ENCODE data around the gene CTNNBIP1.
"Not testable (repeated sequence)": the region's sequence is repeated elsewhere in the genome, so short reads cannot be mapped to it uniquely, and the experiment has no call there.

Gene CTNNBIP1

DNA sequence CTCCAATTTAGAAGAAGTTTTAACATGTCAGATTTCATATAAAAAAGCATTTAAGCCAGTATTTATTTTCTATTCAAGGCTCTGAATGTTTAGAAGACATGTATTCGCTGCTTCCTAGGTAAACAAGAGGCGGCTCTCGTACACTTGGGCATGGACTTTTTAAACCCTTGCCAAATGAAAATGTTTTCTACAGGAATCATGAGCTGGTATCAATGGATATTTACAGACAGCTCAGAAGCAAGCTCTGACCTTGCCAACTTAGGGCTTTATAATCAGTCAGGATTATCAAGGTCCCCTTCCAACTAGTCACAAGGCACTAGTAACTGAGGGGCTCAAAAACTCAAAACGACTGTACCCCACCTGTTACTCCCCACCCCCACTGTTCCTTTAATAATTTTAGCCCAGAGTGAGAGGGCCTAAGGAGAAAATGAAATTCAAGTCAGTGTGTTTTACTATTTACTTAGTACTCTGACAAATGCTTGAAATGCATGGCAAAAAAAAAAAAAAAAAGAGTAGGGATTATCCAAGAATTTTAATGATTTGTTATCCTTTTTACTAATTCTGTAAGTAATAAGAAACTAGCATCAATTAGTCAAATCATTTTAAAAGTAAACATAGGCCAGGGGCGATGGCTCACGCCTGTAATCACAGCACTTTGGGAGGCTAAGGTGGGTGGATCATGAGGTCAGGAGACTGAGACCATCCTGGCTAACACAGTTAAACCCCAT is 98.7 kb downstream of the CTNNBIP1 start:
- Histone ChIP-seq H3K36me3 (ENCODE audit: control insufficient read depth, insufficient read depth, low read length) (no peaks in the 10 kb centered on the region), H3K27ac (ENCODE audit: insufficient read depth, low read length, poor library complexity, severe bottlenecking) (no peak overlapping the region), H3K4me1 (ENCODE audit: control insufficient read depth, insufficient read depth, low read length, poor library complexity, severe bottlenecking) (no peaks in the 10 kb centered on the region), H3K9me3 (ENCODE audit: control insufficient read depth, low read length) (no peaks in the 10 kb centered on the region), H3K27me3 (replicated peaks; ENCODE audit: control insufficient read depth, insufficient read depth, low read length, poor library complexity, severe bottlenecking) (no peaks in the 10 kb centered on the region), H3K4me3 (ENCODE audit: insufficient read depth, low read depth, low read length, poor library complexity, severe bottlenecking) (no peak overlapping the region)
- DNase-seq = no peak

- Histone ChIP-seq H3K36me3 (ENCODE audit: control insufficient read depth, insufficient read depth, low read length) (no peaks in the 10 kb centered on the region), H3K4me1 (ENCODE audit: control insufficient read depth, insufficient read depth, low read length, poor library complexity, severe bottlenecking) (peaks cover 4% of the 10 kb centered on the region), H3K9me3 (ENCODE audit: control insufficient read depth, low read length) (no peaks in the 10 kb centered on the region), H3K27ac (ENCODE audit: insufficient read depth, low read length, poor library complexity, severe bottlenecking) (no peak overlapping the region), H3K4me3 (ENCODE audit: insufficient read depth, low read depth, low read length, poor library complexity, severe bottlenecking) (no peak overlapping the region), H3K27me3 (replicated peaks; ENCODE audit: control insufficient read depth, insufficient read depth, low read length, poor library complexity, severe bottlenecking) (no peaks in the 10 kb centered on the region)
- DNase-seq = no peak
Measured at GRCh38 chr1:9809100-9809510, 101.0 kb downstream of the CTNNBIP1 start.

GRCh38 chr1:9808459-9808858 is 101.6 kb downstream of the CTNNBIP1 start:
- no peak overlapping the region for H3K27ac ChIP-seq (ENCODE audit: insufficient read depth, low read length, poor library complexity, severe bottlenecking)
- no peaks in the 10 kb centered on the region for H3K9me3 ChIP-seq (ENCODE audit: control insufficient read depth, low read length)
- DNase-seq = no peak
- H3K27me3 ChIP-seq (replicated peaks; ENCODE audit: control insufficient read depth, insufficient read depth, low read length, poor library complexity, severe bottlenecking) = no peaks in the 10 kb centered on the region
- peaks cover 4% of the 10 kb centered on the region for H3K4me1 ChIP-seq (ENCODE audit: control insufficient read depth, insufficient read depth, low read length, poor library complexity, severe bottlenecking)
- H3K36me3 ChIP-seq (ENCODE audit: control insufficient read depth, insufficient read depth, low read length) = no peaks in the 10 kb centered on the region
- no peak overlapping the region for H3K4me3 ChIP-seq (ENCODE audit: insufficient read depth, low read depth, low read length, poor library complexity, severe bottlenecking)

- no peaks in the 10 kb centered on the region for H3K27me3 ChIP-seq (replicated peaks; ENCODE audit: control insufficient read depth, insufficient read depth, low read length, poor library complexity, severe bottlenecking)
- DNase-seq = no peak
- no peak overlapping the region for H3K27ac ChIP-seq (ENCODE audit: insufficient read depth, low read length, poor library complexity, severe bottlenecking)
- H3K4me3 ChIP-seq (ENCODE audit: insufficient read depth, low read depth, low read length, poor library complexity, severe bottlenecking) = no peak overlapping the region
- no peaks in the 10 kb centered on the region for H3K36me3 ChIP-seq (ENCODE audit: control insufficient read depth, insufficient read depth, low read length)
- H3K9me3 ChIP-seq (ENCODE audit: control insufficient read depth, low read length) = no peaks in the 10 kb centered on the region
- H3K4me1 ChIP-seq (ENCODE audit: control insufficient read depth, insufficient read depth, low read length, poor library complexity, severe bottlenecking) = peaks cover 4% of the 10 kb centered on the region
Measured at GRCh38 chr1:9807541-9807940, 102.5 kb downstream of the CTNNBIP1 start.

GRCh38 chr1:9805972-9806371 is 104.1 kb downstream of the CTNNBIP1 start:
- not testable (repeated sequence) for H3K36me3 ChIP-seq (ENCODE audit: control insufficient read depth, insufficient read depth, low read length); H3K4me3 ChIP-seq (ENCODE audit: insufficient read depth, low read depth, low read length, poor library complexity, severe bottlenecking); DNase-seq; H3K27me3 ChIP-seq (replicated peaks; ENCODE audit: control insufficient read depth, insufficient read depth, low read length, poor library complexity, severe bottlenecking); H3K27ac ChIP-seq (ENCODE audit: insufficient read depth, low read length, poor library complexity, severe bottlenecking); H3K9me3 ChIP-seq (ENCODE audit: control insufficient read depth, low read length); H3K4me1 ChIP-seq (ENCODE audit: control insufficient read depth, insufficient read depth, low read length, poor library complexity, severe bottlenecking)

DNA sequence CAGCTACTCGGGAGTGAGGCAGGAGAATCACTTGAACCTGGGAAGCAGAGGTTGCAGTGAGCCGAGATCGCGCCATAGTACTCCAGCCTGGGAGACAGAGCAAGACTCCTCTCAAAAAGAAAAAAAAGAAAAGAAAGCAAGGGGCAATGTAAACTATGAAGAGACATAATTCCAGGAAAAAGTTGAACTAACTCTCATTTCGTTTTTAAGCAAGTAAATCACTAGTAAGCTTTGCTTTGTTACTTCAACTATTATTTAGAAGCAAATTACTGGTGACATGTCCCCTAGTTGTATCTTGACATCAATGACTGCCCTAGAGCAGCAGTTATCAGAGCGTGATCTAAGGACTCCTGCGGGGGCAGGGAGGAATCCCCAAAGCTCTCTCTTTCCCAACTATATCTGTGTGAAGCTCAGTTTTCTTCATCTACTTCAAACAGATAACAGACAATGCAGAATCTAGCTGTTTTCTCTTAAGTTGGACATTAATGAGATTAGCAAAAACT is 105.0 kb downstream of the CTNNBIP1 start:
- H3K4me3 ChIP-seq (ENCODE audit: insufficient read depth, low read depth, low read length, poor library complexity, severe bottlenecking) = no peak overlapping the region
- no peak for DNase-seq
- no peaks in the 10 kb centered on the region for H3K9me3 ChIP-seq (ENCODE audit: control insufficient read depth, low read length)
- no peaks in the 10 kb centered on the region for H3K27me3 ChIP-seq (replicated peaks; ENCODE audit: control insufficient read depth, insufficient read depth, low read length, poor library complexity, severe bottlenecking)
- no peaks in the 10 kb centered on the region for H3K36me3 ChIP-seq (ENCODE audit: control insufficient read depth, insufficient read depth, low read length)
- H3K27ac ChIP-seq (ENCODE audit: insufficient read depth, low read length, poor library complexity, severe bottlenecking) = no peak overlapping the region
- peaks cover 4% of the 10 kb centered on the region for H3K4me1 ChIP-seq (ENCODE audit: control insufficient read depth, insufficient read depth, low read length, poor library complexity, severe bottlenecking)

DNA sequence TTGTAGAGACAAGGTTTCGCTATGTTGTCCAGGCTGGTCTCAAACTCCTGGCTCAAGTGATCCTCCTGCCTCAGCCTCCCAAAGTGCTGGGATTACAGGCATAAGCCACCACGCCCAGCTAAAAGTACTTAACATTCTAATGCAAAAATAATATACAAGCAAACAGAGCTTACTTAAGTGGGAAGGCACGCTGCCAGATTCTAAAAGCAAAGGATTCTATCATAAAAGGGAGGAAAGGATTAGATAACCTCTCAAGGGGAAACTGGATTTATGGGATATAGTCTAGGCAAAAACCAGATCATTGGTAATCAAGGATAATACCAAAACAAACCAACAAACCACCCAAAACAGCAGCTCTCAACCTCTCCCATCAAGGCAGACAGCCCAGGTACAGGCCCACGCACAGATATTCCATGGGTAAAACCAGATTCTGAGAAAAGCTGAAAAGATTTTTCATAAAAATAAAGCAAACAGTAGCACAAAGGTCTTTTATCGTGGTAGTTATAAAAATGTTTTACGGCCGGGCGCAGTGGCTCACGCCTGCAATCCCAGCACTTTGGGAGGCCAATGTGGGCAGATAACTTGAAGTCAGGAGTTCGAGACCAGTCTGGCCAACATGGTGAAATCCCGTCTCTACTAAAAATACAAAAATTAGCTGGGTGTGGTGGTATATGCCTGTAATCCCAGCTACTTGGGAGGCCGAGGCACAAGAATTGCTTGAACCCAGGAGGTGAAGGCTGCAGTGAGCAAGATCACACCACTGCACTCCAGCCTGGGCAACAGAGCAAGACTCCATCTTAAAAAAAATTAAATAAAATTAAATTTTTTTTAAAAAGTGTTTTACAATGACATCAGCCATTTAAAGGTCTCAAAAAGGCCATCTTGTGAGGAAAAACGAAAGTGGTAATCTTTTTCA is 106.8 kb downstream of the CTNNBIP1 start:
- H3K4me1 ChIP-seq (ENCODE audit: control insufficient read depth, insufficient read depth, low read length, poor library complexity, severe bottlenecking) = peaks cover 13% of the 10 kb centered on the region
- not testable (repeated sequence) for H3K4me3 ChIP-seq (ENCODE audit: insufficient read depth, low read depth, low read length, poor library complexity, severe bottlenecking); H3K27ac ChIP-seq (ENCODE audit: insufficient read depth, low read length, poor library complexity, severe bottlenecking)

DNA sequence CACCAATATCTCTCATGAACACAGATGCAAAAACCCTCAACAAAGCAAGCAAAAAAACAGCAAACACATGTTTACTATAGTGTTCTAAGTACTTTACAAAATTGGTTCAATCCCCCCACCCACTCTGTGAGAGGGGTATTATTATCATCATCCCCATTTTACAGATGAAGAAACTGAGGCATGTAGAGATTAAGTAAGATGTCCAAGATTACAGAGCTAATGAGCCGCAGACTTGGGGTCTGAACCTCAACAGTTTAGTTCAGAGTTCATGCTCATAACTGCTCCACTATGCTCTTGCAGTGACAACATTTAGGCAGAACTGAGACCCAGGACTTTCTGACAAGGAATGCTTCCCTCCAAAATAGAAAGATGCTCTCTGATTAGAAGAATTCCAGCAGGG is 108.2 kb downstream of the CTNNBIP1 start:
- H3K4me1 ChIP-seq (ENCODE audit: control insufficient read depth, insufficient read depth, low read length, poor library complexity, severe bottlenecking) = peaks cover 23% of the 10 kb centered on the region

More for the DNA sequence above, 106.8 kb downstream of the CTNNBIP1 start:
- DNase-seq; H3K9me3 ChIP-seq (ENCODE audit: control insufficient read depth, low read length); H3K27me3 ChIP-seq (replicated peaks; ENCODE audit: control insufficient read depth, insufficient read depth, low read length, poor library complexity, severe bottlenecking); H3K36me3 ChIP-seq (ENCODE audit: control insufficient read depth, insufficient read depth, low read length): not testable (repeated sequence)

More for the DNA sequence above, 108.2 kb downstream of the CTNNBIP1 start:
- H3K36me3 ChIP-seq (ENCODE audit: control insufficient read depth, insufficient read depth, low read length) = no peaks in the 10 kb centered on the region
- H3K27me3 ChIP-seq (replicated peaks; ENCODE audit: control insufficient read depth, insufficient read depth, low read length, poor library complexity, severe bottlenecking) = no peaks in the 10 kb centered on the region
- no peak overlapping the region for H3K4me3 ChIP-seq (ENCODE audit: insufficient read depth, low read depth, low read length, poor library complexity, severe bottlenecking)
- H3K9me3 ChIP-seq (ENCODE audit: control insufficient read depth, low read length) = no peaks in the 10 kb centered on the region
- H3K27ac ChIP-seq (ENCODE audit: insufficient read depth, low read length, poor library complexity, severe bottlenecking) = no peak overlapping the region
- no peak for DNase-seq
